Stimulated activated CD4-positive, alpha-beta T cell treated with anti-CD3 and anti-CD28 coated beads, Interleukin-12 subunit alpha, Interleukin-12 subunit beta, amount 100 ng/mL, for 48 hours (primary cell): Measurements from ENCODE around the gene HPS4.

Source experiments
- DNase-seq, 3 donors: peaks; one replicate each; pipeline ENCODE4 v3.0.0-alpha.2; 2020; ENCODE audit warnings: low read depth in 2 of 3, low spot score in 1 of 3

The HPS4 gene

GRCh38 chr22:26470807-26471206, 12.8 kb downstream of the HPS4 start:
- no peak for DNase-seq

DNA sequence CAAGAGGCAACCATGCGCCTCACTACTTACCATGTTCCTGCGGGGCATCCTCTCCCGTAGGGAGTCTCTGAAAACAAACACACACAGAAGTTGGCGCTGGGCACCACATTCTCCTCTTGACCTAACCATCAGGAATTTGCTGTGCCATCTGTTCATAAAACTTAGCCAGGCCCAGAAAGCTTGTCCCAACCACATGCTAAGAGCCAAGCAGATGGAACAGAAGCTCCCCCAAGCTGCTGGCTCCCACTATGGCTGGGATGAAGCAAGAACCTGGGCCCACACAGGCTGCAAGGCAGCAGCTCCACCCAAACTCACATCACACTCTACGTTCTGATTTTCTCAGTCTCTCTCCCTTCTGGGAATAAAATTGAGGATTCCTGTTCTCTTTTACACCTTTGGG, 17.4 kb downstream of the HPS4 start:
- no peak for DNase-seq

GRCh38 chr22:26464312-26464711, 19.3 kb downstream of the HPS4 start:
- DNase-seq: no peak

DNA sequence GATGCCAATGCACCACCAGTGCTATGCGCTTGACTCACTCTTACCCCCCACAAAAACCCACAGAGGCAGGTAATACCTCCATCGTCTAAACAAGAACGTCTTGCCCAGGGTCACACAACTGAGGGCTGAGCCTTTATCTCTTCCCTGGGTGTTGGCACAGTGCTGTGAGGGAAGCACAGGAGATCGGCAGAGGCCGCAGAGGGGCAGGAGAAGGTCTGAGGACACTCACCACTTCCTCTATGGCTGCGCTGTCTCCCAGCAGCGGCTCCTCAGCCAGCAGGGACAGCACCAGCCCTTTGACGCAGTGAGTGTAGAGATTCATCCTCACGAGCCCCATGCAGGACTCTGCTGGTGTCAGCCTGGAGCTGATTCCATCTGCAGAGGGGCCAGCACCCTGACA, 19.9 kb downstream of the HPS4 start:
- no peak for DNase-seq

- DNase-seq: no peak
Observed at GRCh38 chr22:26463101-26463661, 20.4 kb downstream of the HPS4 start.

- DNase-seq: no peak
Observed at GRCh38 chr22:26462641-26463040, 20.9 kb downstream of the HPS4 start.

DNA sequence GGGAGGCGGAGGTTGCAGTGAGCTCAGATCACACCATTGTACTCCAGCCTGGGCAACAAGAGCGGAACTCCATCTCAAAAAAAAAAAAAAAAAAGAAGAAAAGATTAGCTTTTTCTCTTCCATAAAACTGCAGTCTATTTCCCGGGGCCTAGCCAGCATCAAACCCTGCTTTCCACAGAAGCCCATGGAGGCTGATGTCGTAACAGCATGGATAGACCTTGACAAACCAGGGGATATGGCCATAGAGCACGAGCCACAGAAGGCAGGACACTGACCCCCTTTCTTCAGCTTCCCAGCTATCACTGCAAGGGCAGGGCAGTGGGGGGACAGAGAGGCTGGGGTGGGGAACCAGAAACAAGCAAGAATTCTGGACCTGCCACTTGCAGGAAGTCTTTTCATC, 21.5 kb downstream of the HPS4 start:
- DNase-seq: no peak

DNA sequence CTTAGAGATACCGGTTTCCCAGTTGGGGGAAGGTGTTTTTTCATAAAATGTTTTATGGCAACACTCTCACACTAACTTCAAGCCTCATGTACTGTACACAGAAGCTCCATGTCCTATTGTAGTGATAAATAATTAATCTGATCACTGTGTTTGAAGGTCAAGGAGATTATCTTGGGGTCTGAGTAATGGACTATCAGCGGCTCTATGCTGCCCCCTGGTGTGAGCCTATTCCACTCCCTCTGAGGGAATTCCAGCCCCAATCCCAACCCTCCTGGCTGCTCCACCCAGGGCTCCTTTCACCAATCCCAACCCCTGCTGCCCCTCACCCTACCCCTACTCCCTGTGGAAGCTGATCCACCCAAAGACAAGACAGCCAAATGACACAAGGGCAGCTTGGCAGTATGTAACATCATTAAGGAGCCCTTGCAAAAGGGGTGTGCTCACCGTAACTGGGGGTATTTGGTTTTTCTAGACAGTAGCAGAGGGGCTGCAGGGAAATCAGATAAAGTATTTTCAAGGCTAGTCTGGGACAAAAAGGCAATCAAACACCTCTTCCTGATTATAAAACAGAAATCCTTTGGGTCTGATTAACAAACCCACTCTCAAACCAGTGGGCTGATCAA, 22.3 kb downstream of the HPS4 start:
- DNase-seq: peak in 2 of 3 donors; percentile 16 to 31

DNA sequence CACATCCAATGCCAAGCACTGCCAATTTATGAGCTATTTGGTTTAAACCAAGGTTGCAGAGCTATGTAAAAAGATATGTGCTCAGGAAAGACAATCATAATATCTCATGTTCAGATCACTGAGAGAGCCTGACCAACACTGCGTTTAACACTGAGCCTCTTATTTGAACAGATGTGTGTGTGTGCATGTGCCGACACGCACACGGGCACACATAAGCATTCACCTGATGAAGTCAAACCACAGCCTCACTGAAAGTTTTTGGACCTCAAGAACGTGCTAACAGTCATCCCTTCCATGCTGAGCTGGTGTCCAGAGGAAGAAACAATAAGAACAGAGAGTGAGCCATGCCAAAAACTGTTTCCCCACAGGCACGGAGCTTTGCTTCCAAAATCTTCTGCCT, 23.4 kb downstream of the HPS4 start:
- DNase-seq: no peak

DNA sequence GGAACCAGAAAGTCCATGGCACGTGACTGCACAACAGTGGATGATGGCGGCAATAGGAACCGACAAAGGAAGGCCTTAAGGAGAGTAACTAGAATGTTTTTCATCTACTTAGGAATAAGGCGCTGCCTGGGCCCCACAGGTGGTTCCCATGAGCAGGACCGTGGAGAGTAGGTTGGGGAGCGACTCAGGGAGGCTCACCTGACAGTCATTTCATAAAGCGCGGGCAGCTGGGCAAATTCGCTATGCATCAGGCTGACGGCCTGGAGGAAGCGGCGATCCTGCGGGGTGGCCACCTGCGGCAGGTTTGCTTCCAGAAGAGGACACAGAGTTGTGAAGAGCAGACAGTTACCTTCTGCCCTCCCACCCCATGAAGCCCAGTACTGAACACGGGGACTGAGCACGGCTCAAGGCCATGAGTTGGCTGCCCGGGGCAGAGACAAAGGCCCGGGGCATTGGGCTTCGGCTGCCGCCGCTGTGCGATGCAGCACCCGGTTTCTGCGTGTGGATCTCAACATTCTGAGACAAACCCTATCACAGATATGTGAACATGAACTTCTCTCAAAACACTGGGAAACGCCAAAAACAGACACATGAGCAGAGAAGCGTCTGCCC, 25.8 kb downstream of the HPS4 start:
- no peak for DNase-seq

GRCh38 chr22:26453812-26454500, 29.6 kb downstream of the HPS4 start:
- no peak for DNase-seq

- no peak for DNase-seq
Observed at GRCh38 chr22:26453216-26453615, 30.4 kb downstream of the HPS4 start.

DNA sequence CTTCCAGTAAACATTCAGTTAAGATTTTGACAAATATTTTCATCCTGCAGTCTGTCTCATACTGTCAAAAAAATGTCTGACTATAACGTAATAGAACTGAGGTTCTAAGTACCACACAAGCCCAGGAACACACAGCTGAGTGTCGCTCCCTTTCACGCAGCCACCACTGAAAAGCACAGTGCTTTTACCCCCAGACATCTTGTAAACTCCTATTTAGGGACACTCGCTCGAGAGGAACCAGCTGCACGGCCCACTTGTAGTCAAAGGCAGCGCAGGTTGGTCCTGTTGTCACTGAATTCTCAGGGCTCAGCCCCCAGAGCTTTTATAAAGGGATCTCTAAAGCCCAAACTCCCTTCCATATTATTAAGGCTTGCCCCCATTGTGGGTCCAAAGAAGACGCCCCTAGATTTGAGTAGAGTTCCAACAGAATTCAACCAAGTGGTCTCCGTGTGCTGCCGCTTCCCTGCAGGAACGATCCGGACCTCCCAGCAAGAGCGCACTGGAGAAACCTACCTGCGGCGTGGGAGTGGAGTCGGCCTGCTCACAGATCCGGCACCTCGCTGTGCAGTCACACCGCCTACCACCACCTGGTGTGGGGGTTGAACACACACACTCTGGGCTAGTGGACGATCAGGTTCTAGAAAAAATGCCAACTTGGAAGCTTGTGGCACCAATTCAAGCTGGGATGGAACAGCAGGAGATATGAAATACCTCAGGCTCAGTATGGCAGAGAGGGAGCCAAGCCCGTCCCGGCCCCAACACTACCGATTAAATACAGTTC, 31.2 kb downstream of the HPS4 start:
- DNase-seq: no peak

- DNase-seq: no peak
Observed at GRCh38 chr22:26450453-26451185, 33.0 kb downstream of the HPS4 start.

DNA sequence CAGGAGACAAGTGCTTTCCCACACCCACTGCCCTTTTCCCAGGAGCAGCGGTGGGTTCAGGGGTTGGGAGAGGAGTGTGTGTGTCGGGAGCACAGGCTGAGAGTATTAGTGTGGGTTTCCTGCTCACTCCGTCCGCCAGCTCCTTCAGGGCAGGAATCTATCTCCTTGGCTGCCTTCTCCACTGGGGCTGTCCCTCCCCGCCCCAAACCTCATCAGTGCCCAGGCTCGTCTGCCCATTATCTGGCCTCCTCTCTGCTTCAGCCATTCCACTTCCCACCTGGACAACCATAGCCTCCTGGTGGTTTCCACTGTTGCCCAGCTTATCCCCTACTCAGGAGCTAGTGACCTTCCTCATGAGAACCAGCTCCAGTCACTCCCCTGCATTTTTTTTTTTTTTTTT, 34.6 kb downstream of the HPS4 start:
- no peak for DNase-seq

DNA sequence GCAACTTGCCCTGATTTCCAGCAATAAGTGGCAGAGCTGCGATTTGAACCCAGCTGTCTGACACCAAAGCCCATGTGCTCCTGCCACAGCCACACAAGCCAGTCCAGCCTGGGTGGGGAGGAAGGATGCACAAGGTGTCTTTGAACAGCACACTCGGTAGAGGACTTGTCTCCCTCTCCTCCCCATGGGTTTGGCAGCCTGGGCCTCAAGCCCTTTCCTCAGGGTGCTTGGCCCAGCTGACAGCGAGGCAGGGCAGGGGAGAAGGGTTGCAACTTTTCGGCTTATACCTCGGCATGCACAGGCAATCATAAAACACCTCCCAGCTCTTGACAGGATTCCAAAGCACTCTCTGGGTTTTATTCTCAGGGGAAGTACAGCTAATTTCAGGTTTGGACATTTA, 35.2 kb downstream of the HPS4 start:
- DNase-seq: no peak

GRCh38 chr22:26447584-26448329, 35.8 kb downstream of the HPS4 start:
- DNase-seq: no peak

DNA sequence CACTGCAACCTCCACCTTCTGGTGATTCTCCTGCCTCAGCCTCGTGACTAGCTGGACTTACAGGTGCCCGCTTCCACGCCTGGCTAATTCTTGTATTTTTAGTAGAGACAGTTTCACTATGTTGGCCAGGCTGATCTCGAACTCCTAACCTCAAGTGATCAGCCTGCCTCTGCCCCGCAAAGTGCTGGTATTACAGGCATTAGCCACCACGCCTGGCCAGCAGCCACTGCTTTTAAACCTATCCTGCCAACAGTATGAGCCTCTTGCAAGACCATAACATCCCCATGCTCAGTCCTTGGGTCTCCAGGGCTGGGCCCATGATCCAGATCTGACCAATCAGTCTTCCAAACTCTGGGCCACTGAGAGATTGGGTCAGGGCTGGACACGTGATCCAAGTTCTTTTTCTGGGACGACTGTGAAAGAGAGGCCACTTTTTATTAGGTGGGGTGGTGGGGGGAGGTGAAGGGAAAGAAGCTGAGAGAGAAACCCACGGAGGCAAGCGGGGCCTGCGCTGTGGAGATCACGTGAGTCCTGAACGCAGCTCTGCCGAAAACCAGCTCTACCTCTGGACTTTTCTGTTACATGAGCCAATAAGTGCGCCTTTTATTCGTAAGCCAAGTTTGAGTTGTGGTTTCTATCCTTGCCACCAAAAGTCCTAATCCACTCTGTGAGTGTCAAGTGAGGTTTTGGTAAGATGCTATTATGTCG, 36.6 kb downstream of the HPS4 start:
- DNase-seq: no peak

- DNase-seq: no peak
Observed at GRCh38 chr22:26445577-26446275, 37.9 kb downstream of the HPS4 start.
